ENCODE data around the gene KCNJ12.

KCNJ12 gene

DNA sequence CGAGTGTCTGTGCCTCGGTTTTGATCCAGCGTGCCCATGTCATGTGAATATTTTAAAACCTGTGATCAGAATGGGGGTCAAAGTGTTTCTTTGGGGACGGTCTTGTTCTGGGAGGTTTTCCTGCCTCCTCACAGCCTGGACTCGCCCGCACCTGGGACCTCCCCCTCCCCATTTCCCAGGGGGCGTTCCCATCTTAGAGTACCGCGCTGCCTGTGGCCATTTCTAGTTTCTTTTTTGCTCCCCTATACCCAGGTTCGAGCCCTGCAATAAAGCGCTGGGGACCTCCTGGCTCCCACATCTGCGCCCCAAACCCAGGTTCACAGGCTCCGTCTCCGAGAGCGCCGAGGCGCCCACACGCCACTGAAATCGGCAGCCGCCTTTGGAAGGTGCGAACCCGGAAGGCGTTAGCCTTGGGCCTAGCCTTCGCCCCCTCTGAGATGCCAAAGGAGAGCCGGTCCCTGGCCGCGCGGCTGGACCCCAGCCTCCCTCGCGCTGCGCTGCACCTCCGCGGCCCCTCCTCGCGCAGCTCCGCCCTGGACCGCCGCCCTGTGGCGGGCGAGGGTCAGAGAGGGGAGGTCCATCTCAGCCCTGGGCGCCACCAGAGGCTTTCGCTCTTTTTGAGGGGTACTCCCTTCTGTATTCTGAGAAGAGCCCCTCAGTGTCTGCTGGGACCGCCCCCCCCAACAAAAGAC is 1.7 kb downstream of the KCNJ12 start:
- H3K4me3 ChIP-seq (ENCODE audit: extremely low read depth, insufficient read depth, low read length, poor library complexity, severe bottlenecking): peak overlapping the region; percentile 44
- H3K27ac ChIP-seq (ENCODE audit: low read depth, low read length, severe bottlenecking): no peak overlapping the region
- H3K36me3 ChIP-seq (ENCODE audit: control insufficient read depth, insufficient read depth, low read length): no peaks in the 10 kb centered on the region
- no peaks in the 10 kb centered on the region for H3K9me3 ChIP-seq (ENCODE audit: control insufficient read depth, low read length)
- WGBS, 2 experiments (ENCODE audit: insufficient coverage in 2 of 2): 1 to 2% methylated on average over 31 to 33 of the region's 43 CpGs
- H3K4me1 ChIP-seq (ENCODE audit: control insufficient read depth, insufficient read depth, low read length, poor library complexity, severe bottlenecking): peaks cover 6% of the 10 kb centered on the region

DNA sequence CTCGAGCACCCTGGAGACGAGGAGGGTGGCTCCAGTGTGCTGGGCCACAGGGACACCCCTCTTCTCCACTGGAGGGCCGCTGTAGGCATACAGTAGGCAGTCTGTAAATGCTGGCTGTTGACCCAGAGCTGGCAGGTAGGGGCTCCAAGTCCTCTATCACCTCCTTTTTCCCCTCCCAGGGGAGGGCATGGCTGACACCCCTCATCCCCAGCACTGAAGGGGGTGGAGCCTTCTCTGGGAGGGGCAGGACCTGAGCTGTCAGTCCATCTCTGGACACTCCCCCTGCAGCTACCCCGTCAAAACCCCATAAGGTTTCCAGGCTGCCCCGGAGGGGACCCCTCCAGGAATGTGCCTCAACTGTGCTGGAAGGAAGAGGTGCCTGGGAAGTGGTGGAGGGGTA is 2.4 kb downstream of the KCNJ12 start:
- WGBS, 2 experiments (ENCODE audit: insufficient coverage in 2 of 2): 25 to 27% methylated on average over 2 to 3 of the region's 5 CpGs
- no peak overlapping the region for H3K4me3 ChIP-seq (ENCODE audit: extremely low read depth, insufficient read depth, low read length, poor library complexity, severe bottlenecking)

DNA sequence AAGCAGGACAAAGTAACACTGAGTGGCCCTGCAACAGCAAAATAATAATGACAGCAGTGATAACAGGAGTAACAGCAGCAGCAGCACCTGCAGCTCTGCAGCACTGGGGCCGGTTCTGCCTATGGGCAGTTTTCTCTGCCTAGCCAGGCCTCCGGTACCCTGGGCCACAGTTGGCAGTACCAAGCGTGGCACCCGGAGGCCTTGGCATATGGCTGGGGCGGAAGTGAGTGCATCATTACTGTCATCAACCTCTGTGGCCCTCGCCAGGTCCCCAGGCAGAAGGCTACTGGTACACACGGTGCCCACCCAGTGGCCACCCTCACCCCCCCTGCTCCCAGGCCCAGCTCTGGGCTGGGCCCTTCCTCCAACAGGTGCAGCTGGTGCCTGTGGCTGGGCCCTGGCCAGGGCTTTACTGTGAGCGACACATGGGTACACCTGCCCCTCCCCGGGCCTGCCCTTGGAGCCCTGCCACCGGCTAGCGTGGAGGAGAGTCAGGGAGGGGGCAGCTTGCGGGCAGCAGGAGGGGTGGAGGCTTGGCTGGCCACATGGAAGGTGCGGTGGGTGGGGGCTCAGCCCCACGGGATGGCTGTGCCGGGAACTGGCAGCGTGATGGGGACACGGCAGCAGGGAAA is 3.0 kb downstream of the KCNJ12 start:
- no peaks in the 10 kb centered on the region for H3K36me3 ChIP-seq (ENCODE audit: control insufficient read depth, insufficient read depth, low read length)
- H3K4me1 ChIP-seq (ENCODE audit: control insufficient read depth, insufficient read depth, low read length, poor library complexity, severe bottlenecking): peaks cover 6% of the 10 kb centered on the region
- H3K27ac ChIP-seq (ENCODE audit: low read depth, low read length, severe bottlenecking): no peak overlapping the region
- H3K9me3 ChIP-seq (ENCODE audit: control insufficient read depth, low read length): no peaks in the 10 kb centered on the region
- WGBS, 2 experiments (ENCODE audit: insufficient coverage in 2 of 2): 93 to 94% methylated on average over 15 of the region's 17 CpGs
- H3K4me3 ChIP-seq (ENCODE audit: extremely low read depth, insufficient read depth, low read length, poor library complexity, severe bottlenecking): no peak overlapping the region

More for the DNA sequence above, 2.4 kb downstream of the KCNJ12 start:
- no peaks in the 10 kb centered on the region for H3K9me3 ChIP-seq (ENCODE audit: control insufficient read depth, low read length)
- H3K4me1 ChIP-seq (ENCODE audit: control insufficient read depth, insufficient read depth, low read length, poor library complexity, severe bottlenecking): peaks cover 6% of the 10 kb centered on the region
- no peak overlapping the region for H3K27ac ChIP-seq (ENCODE audit: low read depth, low read length, severe bottlenecking)
- no peaks in the 10 kb centered on the region for H3K36me3 ChIP-seq (ENCODE audit: control insufficient read depth, insufficient read depth, low read length)

DNA sequence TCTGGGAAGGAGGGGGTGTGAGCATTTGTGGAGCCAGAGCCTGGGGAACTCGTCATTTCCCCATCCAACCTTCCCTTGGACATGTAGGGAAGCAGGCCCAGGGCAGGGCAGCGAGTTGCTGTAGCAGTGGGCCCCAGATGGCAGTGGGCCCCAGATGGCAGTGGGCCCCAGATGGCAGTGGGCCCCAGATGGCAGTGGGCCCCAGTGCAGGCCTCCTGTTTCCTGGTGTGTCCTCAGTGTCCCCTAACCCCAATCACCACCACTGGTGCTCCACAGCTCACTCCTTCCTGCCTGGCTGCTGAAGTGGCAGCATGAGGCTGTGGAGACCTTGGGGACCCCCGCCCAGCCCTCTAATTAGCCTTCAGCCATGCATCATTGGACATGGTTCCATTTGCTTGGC is 4.5 kb downstream of the KCNJ12 start:
- H3K4me3 ChIP-seq (ENCODE audit: extremely low read depth, insufficient read depth, low read length, poor library complexity, severe bottlenecking): no peak overlapping the region
- H3K9me3 ChIP-seq (ENCODE audit: control insufficient read depth, low read length): no peaks in the 10 kb centered on the region
- H3K36me3 ChIP-seq (ENCODE audit: control insufficient read depth, insufficient read depth, low read length): no peaks in the 10 kb centered on the region
- WGBS, 2 experiments (ENCODE audit: insufficient coverage in 2 of 2): 86% methylated on average over 3 of the region's 3 CpGs; no CpG with 5 or more reads in 1 of the 2 experiments
- peaks cover 6% of the 10 kb centered on the region for H3K4me1 ChIP-seq (ENCODE audit: control insufficient read depth, insufficient read depth, low read length, poor library complexity, severe bottlenecking)
- no peak overlapping the region for H3K27ac ChIP-seq (ENCODE audit: low read depth, low read length, severe bottlenecking)

DNA sequence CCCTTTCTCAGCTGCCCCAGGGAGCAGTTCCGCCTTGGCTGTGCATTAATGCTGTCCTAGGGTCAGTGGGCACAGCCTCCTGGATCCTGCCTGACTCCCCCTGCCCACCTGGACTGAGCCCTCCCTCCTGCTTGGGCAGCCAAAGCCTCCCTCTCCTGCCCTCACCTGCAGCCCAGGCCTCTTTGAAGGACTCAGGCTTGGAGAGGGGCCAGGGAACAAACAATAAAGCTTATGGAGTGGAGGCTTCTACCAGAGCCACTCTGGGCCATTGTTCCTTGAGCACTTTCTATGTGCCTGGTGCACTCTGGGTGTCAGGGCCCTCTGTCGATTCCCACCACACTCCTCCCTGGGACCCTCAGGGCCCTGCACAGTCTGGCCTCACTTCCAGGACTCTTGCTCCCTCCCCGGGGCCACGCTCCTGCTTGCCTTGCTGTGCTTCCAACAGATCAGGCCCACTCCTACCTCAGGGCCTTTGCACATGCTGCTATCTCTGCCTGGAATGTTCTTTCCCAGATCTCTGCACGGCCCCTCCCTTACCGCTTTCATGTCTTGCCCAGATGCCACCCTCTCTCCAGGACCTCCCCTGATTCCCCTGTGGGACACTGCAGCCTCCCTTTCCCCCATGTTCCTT is 5.0 kb downstream of the KCNJ12 start:
- Histone ChIP-seq H3K27ac (ENCODE audit: low read depth, low read length, severe bottlenecking) (no peak overlapping the region), H3K4me1 (ENCODE audit: control insufficient read depth, insufficient read depth, low read length, poor library complexity, severe bottlenecking) (peaks cover 6% of the 10 kb centered on the region), H3K9me3 (ENCODE audit: control insufficient read depth, low read length) (no peaks in the 10 kb centered on the region), H3K36me3 (ENCODE audit: control insufficient read depth, insufficient read depth, low read length) (no peaks in the 10 kb centered on the region), H3K4me3 (ENCODE audit: extremely low read depth, insufficient read depth, low read length, poor library complexity, severe bottlenecking) (no peak overlapping the region)
- 84 to 92% methylated on average over 6 of the region's 6 CpGs for WGBS, 2 experiments (ENCODE audit: insufficient coverage in 2 of 2)

DNA sequence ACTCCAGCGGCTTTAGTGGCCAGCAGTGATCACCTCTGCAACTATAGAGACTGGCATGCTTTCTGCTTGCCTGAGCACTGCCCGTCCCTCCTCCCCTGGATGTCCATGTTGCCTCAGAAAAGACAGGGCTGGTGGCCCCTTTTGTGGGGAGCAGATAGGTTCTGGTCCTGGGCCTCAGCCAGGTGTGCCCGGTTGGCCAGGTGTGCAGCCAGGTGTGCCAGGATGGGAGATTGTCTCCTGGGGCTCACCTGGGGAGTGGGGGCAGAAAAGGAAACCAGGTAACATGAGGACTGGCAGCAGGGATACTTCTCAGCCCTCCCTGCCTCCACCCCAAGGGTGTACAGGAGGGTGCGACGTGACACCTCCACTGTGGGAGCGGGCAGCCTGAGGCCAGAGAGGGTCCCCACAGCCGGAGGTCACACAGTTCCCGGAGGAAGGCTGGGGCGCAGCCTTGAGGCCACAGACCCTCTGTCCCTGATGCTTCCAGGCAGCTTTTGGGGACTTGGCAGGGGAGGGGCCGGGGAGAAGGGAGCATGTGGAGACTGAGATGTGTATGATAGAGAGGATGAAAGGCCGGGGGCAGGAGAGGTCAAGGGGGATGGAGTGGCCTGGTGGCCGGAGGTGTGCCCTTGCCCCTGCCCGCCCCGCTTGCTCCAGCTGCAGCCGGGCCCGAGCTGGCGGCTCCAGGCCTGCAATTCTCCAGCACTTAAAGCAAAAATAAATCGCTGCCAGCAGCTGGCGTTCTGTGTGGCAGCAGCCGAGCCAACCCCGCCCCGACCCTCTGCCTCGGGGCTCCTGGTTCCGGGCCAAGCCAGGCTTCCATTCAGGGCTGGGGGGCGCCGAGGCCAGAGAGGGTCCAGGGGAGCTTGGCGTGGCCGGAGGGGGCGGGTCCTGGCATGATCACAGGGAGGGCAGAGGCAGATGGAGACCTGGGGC is 6.7 kb downstream of the KCNJ12 start:
- Histone ChIP-seq H3K4me1 (ENCODE audit: control insufficient read depth, insufficient read depth, low read length, poor library complexity, severe bottlenecking) (no peaks in the 10 kb centered on the region), H3K4me3 (ENCODE audit: extremely low read depth, insufficient read depth, low read length, poor library complexity, severe bottlenecking) (no peak overlapping the region), H3K9me3 (ENCODE audit: control insufficient read depth, low read length) (no peaks in the 10 kb centered on the region), H3K27ac (ENCODE audit: low read depth, low read length, severe bottlenecking) (no peak overlapping the region), H3K36me3 (ENCODE audit: control insufficient read depth, insufficient read depth, low read length) (no peaks in the 10 kb centered on the region)
- WGBS, 2 experiments (ENCODE audit: insufficient coverage in 2 of 2): 86 to 93% methylated on average over 20 to 28 of the region's 29 CpGs

DNA sequence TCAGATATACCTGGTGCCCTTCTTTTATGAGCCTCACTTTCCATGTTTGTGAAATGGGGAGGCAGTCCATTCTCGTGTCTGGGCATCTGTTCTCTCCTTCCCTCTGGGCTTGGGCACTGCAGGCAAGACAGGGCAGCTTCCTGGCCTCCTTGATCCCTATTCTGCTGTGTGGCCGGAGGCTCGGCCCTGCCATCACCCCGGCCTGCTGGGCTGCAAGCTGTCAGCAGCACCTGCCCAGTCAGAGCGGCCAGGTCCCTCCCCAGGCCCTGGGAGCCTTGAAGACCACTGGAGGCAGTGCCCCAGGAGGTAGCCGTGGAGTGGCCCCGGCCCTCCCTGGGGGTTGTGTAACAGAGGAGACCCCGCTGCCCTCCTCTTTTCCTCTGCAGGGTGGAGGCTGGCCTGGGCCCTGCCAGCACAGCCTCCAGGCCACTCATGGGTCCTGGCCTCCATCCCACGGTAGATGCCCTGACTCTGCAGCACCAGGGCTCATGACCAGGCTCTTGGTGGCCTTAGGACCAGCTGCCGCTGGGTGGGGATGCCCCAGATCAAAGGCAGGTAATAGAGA is 9.2 kb downstream of the KCNJ12 start:
- Histone ChIP-seq H3K36me3 (ENCODE audit: control insufficient read depth, insufficient read depth, low read length) (no peaks in the 10 kb centered on the region), H3K9me3 (ENCODE audit: control insufficient read depth, low read length) (no peaks in the 10 kb centered on the region), H3K27ac (ENCODE audit: low read depth, low read length, severe bottlenecking) (no peak overlapping the region), H3K4me3 (ENCODE audit: extremely low read depth, insufficient read depth, low read length, poor library complexity, severe bottlenecking) (no peak overlapping the region), H3K4me1 (ENCODE audit: control insufficient read depth, insufficient read depth, low read length, poor library complexity, severe bottlenecking) (no peaks in the 10 kb centered on the region)
- WGBS, 2 experiments (ENCODE audit: insufficient coverage in 2 of 2): 89 to 93% methylated on average over 8 to 9 of the region's 10 CpGs

DNA sequence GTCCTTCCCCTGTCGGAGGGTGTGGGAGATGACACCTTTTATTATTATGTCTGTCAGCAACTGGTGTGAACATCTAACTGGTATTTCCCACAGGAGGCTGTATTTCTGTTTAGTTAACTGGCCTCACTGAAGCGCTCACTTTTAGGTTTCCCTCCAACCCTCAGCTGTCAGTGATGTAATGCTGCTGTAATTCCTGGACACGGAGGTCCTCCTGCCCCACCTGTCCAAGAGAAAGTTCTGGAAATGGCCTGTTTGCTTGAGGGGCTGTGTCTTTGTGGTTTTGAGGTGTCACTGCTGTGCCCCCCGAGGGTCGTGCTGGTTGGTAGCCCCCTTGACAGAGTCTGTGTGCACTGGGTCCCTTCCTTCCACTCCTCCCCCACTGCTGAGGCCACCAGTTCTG is 11.5 kb downstream of the KCNJ12 start:
- no peaks in the 10 kb centered on the region for H3K9me3 ChIP-seq (ENCODE audit: control insufficient read depth, low read length)
- no peaks in the 10 kb centered on the region for H3K4me1 ChIP-seq (ENCODE audit: control insufficient read depth, insufficient read depth, low read length, poor library complexity, severe bottlenecking)
- no peak overlapping the region for H3K27ac ChIP-seq (ENCODE audit: low read depth, low read length, severe bottlenecking)
- no peak overlapping the region for H3K4me3 ChIP-seq (ENCODE audit: extremely low read depth, insufficient read depth, low read length, poor library complexity, severe bottlenecking)
- 73 to 89% methylated on average over 3 of the region's 5 CpGs for WGBS, 2 experiments (ENCODE audit: insufficient coverage in 2 of 2)
- no peaks in the 10 kb centered on the region for H3K36me3 ChIP-seq (ENCODE audit: control insufficient read depth, insufficient read depth, low read length)

DNA sequence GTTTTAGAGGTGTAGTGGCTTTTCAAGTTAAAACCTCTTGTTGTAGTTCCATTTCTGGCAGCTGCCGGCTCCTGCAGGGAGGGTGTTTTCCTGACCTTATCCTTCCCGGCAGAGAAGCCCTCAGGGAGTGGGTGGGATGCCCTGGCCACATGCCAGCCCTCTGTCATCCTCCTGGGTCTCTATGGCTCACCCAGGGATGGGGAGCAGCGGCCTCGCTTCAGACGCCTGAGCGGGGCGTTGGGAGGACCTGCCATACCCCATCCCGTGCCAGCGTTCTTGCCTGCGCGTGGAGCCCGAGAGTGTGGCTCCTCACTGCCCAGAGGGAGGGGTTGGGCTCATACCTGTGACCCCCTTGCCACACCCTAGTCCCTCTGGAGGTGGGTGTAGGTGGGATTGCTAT is 11.9 kb downstream of the KCNJ12 start:
- Histone ChIP-seq H3K9me3 (ENCODE audit: control insufficient read depth, low read length) (no peaks in the 10 kb centered on the region), H3K4me3 (ENCODE audit: extremely low read depth, insufficient read depth, low read length, poor library complexity, severe bottlenecking) (no peak overlapping the region), H3K27ac (ENCODE audit: low read depth, low read length, severe bottlenecking) (no peak overlapping the region), H3K4me1 (ENCODE audit: control insufficient read depth, insufficient read depth, low read length, poor library complexity, severe bottlenecking) (no peaks in the 10 kb centered on the region), H3K36me3 (ENCODE audit: control insufficient read depth, insufficient read depth, low read length) (no peaks in the 10 kb centered on the region)
- 89 to 95% methylated on average over 12 of the region's 12 CpGs for WGBS, 2 experiments (ENCODE audit: insufficient coverage in 2 of 2)

DNA sequence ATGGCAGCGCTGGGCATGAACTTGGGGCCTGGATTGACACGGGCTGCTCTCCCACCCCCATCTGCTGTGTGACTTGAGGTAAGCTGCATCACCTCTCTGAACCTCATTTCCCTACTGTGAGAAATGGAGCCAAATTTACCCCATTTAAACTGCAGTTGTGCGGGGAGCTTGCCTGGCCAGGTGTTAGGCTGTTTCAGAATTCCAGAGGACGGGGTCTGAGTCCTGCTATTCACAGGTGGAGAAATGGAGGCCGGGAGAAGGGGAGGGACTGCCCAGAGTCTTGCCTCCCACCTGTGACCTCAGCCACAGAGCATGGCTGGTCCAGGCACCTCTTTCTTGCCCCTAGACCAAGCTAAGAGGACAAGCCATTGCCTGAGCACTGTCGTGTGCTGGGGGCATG is 12.8 kb downstream of the KCNJ12 start:
- Histone ChIP-seq H3K4me3 (ENCODE audit: extremely low read depth, insufficient read depth, low read length, poor library complexity, severe bottlenecking) (no peak overlapping the region), H3K36me3 (ENCODE audit: control insufficient read depth, insufficient read depth, low read length) (no peaks in the 10 kb centered on the region), H3K4me1 (ENCODE audit: control insufficient read depth, insufficient read depth, low read length, poor library complexity, severe bottlenecking) (no peaks in the 10 kb centered on the region), H3K9me3 (ENCODE audit: control insufficient read depth, low read length) (no peaks in the 10 kb centered on the region), H3K27ac (ENCODE audit: low read depth, low read length, severe bottlenecking) (no peak overlapping the region)
- 84 to 93% methylated on average over 3 to 6 of the region's 6 CpGs for WGBS, 2 experiments (ENCODE audit: insufficient coverage in 2 of 2)

Data from mesodermal cell (in vitro differentiated cells).